KMS-11 (cell line): ENCODE results near the gene S1PR3.

Source experiments
- H2AFZ ChIP-seq: fragments of 200-600 bp; sonication (generic); 2 replicates; pipeline ENCODE4 v1.6.1; 2016; ENCODE audit warnings: antibody characterized with exemption, mixed run types, low read depth
- H3K27ac ChIP-seq: fragments of 200-600 bp; sonication (generic); 2 replicates; pipeline ENCODE4 v1.6.1; 2016; ENCODE audit warnings: mild to moderate bottlenecking, mixed run types
- H3K27me3 ChIP-seq: fragments of 200-600 bp; sonication (generic); 2 replicates; pipeline ENCODE4 v1.6.1; 2017; ENCODE audit warnings: mild to moderate bottlenecking, low read depth, mixed run types, moderate library complexity; ENCODE audit not compliant: insufficient read depth
- H3K36me3 ChIP-seq: fragments of 200-600 bp; sonication (generic); 2 replicates; pipeline ENCODE4 v1.6.1; 2017; ENCODE audit warnings: mild to moderate bottlenecking, mixed run types; ENCODE audit not compliant: insufficient read depth
- H3K4me1 ChIP-seq: fragments of 200-600 bp; sonication (generic); 2 replicates; pipeline ENCODE4 v1.6.1; 2016; ENCODE audit warnings: mild to moderate bottlenecking, low read depth, mixed run types; ENCODE audit not compliant: poor library complexity, severe bottlenecking
- H3K4me2 ChIP-seq: fragments of 200-600 bp; sonication (generic); 2 replicates; pipeline ENCODE4 v1.7.0; 2016; ENCODE audit warnings: mild to moderate bottlenecking, mixed run types
- H3K4me3 ChIP-seq: fragments of 200-600 bp; sonication (generic); IDR thresholded peaks from 2 replicates; pipeline ENCODE4 v1.6.1; 2017; ENCODE audit warnings: low read depth, low read length, mixed read lengths; ENCODE audit not compliant: insufficient read depth
- H3K79me2 ChIP-seq: fragments of 200-600 bp; sonication (generic); 2 replicates; pipeline ENCODE4 v1.6.1; 2016; ENCODE audit warnings: low read depth, mixed run types; ENCODE audit not compliant: insufficient read depth
- H3K9ac ChIP-seq: fragments of 200-600 bp; sonication (generic); 2 replicates; pipeline ENCODE4 v1.6.1; 2016; ENCODE audit warnings: mild to moderate bottlenecking, mixed run types
- H4K20me1 ChIP-seq: fragments of 200-600 bp; sonication (generic); 2 replicates; pipeline ENCODE4 v1.6.1; 2016; ENCODE audit warnings: mild to moderate bottlenecking, mixed run types; ENCODE audit not compliant: insufficient read depth
- CTCF ChIP-seq: fragments of 200-600 bp; sonication (generic); conservative IDR thresholded peaks from 2 replicates; pipeline ENCODE4 v1.6.1; 2017; ENCODE audit warnings: low read depth, mild to moderate bottlenecking, antibody characterized with exemption, low read length, moderate library complexity, mixed read lengths

S1PR3 gene

GRCh38 chr9:88947581-88948573 is 43.4 kb upstream of the S1PR3 start:
- Histone ChIP-seq H4K20me1 (no peaks in the 10 kb centered on the region), H3K9ac (no peak overlapping the region), H3K4me1 (no peaks in the 10 kb centered on the region), H3K4me2 (no peak overlapping the region), H3K79me2 (no peaks in the 10 kb centered on the region), H3K36me3 (no peaks in the 10 kb centered on the region), H2AFZ (no peak overlapping the region), H3K27me3 (no peaks in the 10 kb centered on the region), H3K4me3 (no peak overlapping the region), H3K27ac (no peak overlapping the region)
- no peak for TF ChIP-seq CTCF

- H4K20me1 ChIP-seq: no peaks in the 10 kb centered on the region
- no peaks in the 10 kb centered on the region for H3K27me3 ChIP-seq
- no peak overlapping the region for H3K27ac ChIP-seq
- no peak overlapping the region for H3K4me2 ChIP-seq
- no peak overlapping the region for H3K4me3 ChIP-seq
- H3K9ac ChIP-seq: no peak overlapping the region
- H3K36me3 ChIP-seq: no peaks in the 10 kb centered on the region
- no peak overlapping the region for H2AFZ ChIP-seq
- no peaks in the 10 kb centered on the region for H3K4me1 ChIP-seq
- no peaks in the 10 kb centered on the region for H3K79me2 ChIP-seq
- no peak for TF ChIP-seq CTCF
These were observed 41.8 kb upstream of the S1PR3 start for GRCh38 chr9:88949425-88949824.

GRCh38 chr9:88949961-88950340 is 41.3 kb upstream of the S1PR3 start:
- H3K4me2 ChIP-seq: no peak overlapping the region
- no peaks in the 10 kb centered on the region for H3K36me3 ChIP-seq
- no peak overlapping the region for H3K9ac ChIP-seq
- no peak overlapping the region for H3K4me3 ChIP-seq
- no peak for TF ChIP-seq CTCF
- no peak overlapping the region for H3K27ac ChIP-seq
- no peaks in the 10 kb centered on the region for H3K4me1 ChIP-seq
- no peak overlapping the region for H2AFZ ChIP-seq
- H3K27me3 ChIP-seq: no peaks in the 10 kb centered on the region
- H4K20me1 ChIP-seq: no peaks in the 10 kb centered on the region
- no peaks in the 10 kb centered on the region for H3K79me2 ChIP-seq

GRCh38 chr9:88950341-88951154 is 40.7 kb upstream of the S1PR3 start:
- H2AFZ ChIP-seq: no peak overlapping the region
- no peaks in the 10 kb centered on the region for H3K79me2 ChIP-seq
- no peaks in the 10 kb centered on the region for H3K4me1 ChIP-seq
- H3K36me3 ChIP-seq: no peaks in the 10 kb centered on the region
- no peak overlapping the region for H3K9ac ChIP-seq
- H3K27ac ChIP-seq: no peak overlapping the region
- no peak overlapping the region for H3K4me3 ChIP-seq
- no peaks in the 10 kb centered on the region for H4K20me1 ChIP-seq
- H3K4me2 ChIP-seq: no peak overlapping the region
- TF ChIP-seq CTCF: no peak
- no peaks in the 10 kb centered on the region for H3K27me3 ChIP-seq
